ENCODE data around the gene POLR1B. TPM values are rescaled to one million over a fixed set of nuclear protein-coding genes. Genes with fewer than 3 reads are reported as not detected.
A peak's percentile ranks its signal among the peaks of the same experiment; 100 is the strongest.

Gene POLR1B
- total RNA-seq (2016; rRNA removed; fragmentation: Illumina TruSeq; extraction: Trizol) (46.0 and 70.8 TPM in 2 replicates), polyA plus RNA-seq (2011; rRNA removed) (17.5 and 18.3 TPM in 2 replicates), polyA minus RNA-seq (2011; rRNA and poly(A)+ RNA removed; ENCODE audit: low replicate concordance) (113 and 135 TPM in 2 replicates), Bru-seq, nascent RNA (percentile 89 among the genes with signal in this experiment), BruChase-seq, experiment 1, labeled RNA remaining after a 6-hour chase (percentile 91 among the genes with signal in this experiment), BruChase-seq, experiment 2, labeled RNA remaining after a 2-hour chase (percentile 93 among the genes with signal in this experiment)
- 9.3 and 11.0 TPM in 2 replicates for total RNA-seq (2016; cell fraction: cytosol; rRNA removed; fragmentation: Illumina TruSeq; extraction: Trizol; ENCODE audit: low read depth)
- total RNA-seq (2016; cell fraction: insoluble cytoplasmic fraction; rRNA removed; fragmentation: Illumina TruSeq; extraction: Trizol): 47.1 and 70.7 TPM in 2 replicates
- total RNA-seq (2016; cell fraction: membrane; rRNA removed; fragmentation: Illumina TruSeq; extraction: Trizol): 14.7 and 18.4 TPM in 2 replicates
- total RNA-seq (2016; cell fraction: nucleus; rRNA removed; fragmentation: Illumina TruSeq; extraction: Trizol): 35.3 and 39.0 TPM in 2 replicates
- polyA plus RNA-seq (2011; cell fraction: cytosol; rRNA removed): 12.4 and 17.4 TPM in 2 replicates
- 13.5 and 17.5 TPM in 2 replicates for polyA plus RNA-seq (2011; cell fraction: nucleus; rRNA removed)
- 25.1 and 28.2 TPM in 2 replicates for polyA plus RNA-seq (2012)
- polyA plus RNA-seq (2016; cell fraction: cytosol; fragmentation: Illumina TruSeq; extraction: Trizol; ENCODE audit: low read depth): 1.7 and 1.8 TPM in 2 replicates
- polyA plus RNA-seq (2016; cell fraction: insoluble cytoplasmic fraction; fragmentation: Illumina TruSeq; extraction: Trizol; ENCODE audit: low read depth): 48.7 and 51.1 TPM in 2 replicates
- polyA plus RNA-seq (2016; cell fraction: membrane; fragmentation: Illumina TruSeq; extraction: Trizol; ENCODE audit: low read depth): 4.7 and 5.1 TPM in 2 replicates
- polyA plus RNA-seq (2016; cell fraction: nucleus; fragmentation: Illumina TruSeq; extraction: Trizol; ENCODE audit: insufficient read depth, low read depth): 35.3 and 39.0 TPM in 2 replicates
- 42.2 and 61.3 TPM in 2 replicates for polyA minus RNA-seq (2011; cell fraction: cytosol; rRNA and poly(A)+ RNA removed)
- 46.6 and 64.0 TPM in 2 replicates for polyA minus RNA-seq (2011; cell fraction: nucleus; rRNA and poly(A)+ RNA removed)
- long read RNA-seq, experiment 1, full-length matches to known transcripts: 4 of 12 reads
- long read RNA-seq, experiment 1, partial matches to known transcripts: 3 of 12 reads
- long read RNA-seq, experiment 1, other reads (novel, unspliced or antisense): 5 of 12 reads
- long read RNA-seq, experiment 2, full-length matches to known transcripts: 38 of 90 reads
- long read RNA-seq, experiment 2, partial matches to known transcripts: 12 of 90 reads
- long read RNA-seq, experiment 2, other reads (novel, unspliced or antisense): 40 of 90 reads

GRCh38 chr2:112542123-112542983 lies at the start of gene POLR1B:
Gene POLR1B (plus strand): TSS chr2:112542465. CDS start chr2:112542495, 30 bp downstream.
- in situ Hi-C loops (cut with HindIII; ENCODE audit: extremely low pct_ligation_motif_present, low pct_unique_long_range_greater_than_20kb): no loop called here
- peaks cover 47% of the 10 kb centered on the region for H3K79me2 ChIP-seq (ENCODE audit: insufficient read depth, low read length)
- TF ChIP-seq PHF8 (CRISPR knock-in tag; IDR thresholded peaks at IDR 0.05): peak; percentile 94
- no peak for TF ChIP-seq ZNF24 (IDR thresholded peaks at IDR 0.05)
- peak; percentile 87 for TF ChIP-seq ZNF30 (CRISPR knock-in tag; IDR thresholded peaks at IDR 0.05)
- peak; percentile 92 for TF ChIP-seq MTF2 (CRISPR knock-in tag; IDR thresholded peaks at IDR 0.05; ENCODE audit: borderline replicate concordance)
- no peak for TF ChIP-seq BHLHE40 (IDR thresholded peaks at IDR 0.05; ENCODE audit: low read length)
- no peak for TF ChIP-seq ZFP62 (CRISPR knock-in tag; IDR thresholded peaks at IDR 0.05)
- no peak for TF ChIP-seq TAF15 (IDR thresholded peaks at IDR 0.05; ENCODE audit: low read depth, low read length, poor library complexity, severe bottlenecking)
- peak; percentile 90 for TF ChIP-seq MNT (IDR thresholded peaks at IDR 0.05)
- peak; percentile 92 for TF ChIP-seq UBTF (CRISPR knock-in tag; IDR thresholded peaks at IDR 0.05)
- TF ChIP-seq ZNF598 (CRISPR knock-in tag; IDR thresholded peaks at IDR 0.05; ENCODE audit: borderline replicate concordance): peak; percentile 99
- TF ChIP-seq PCBP2 (optimal IDR thresholded peaks at IDR 0.05; ENCODE audit: low read depth, low read length, poor library complexity, severe bottlenecking): no peak

More at GRCh38 chr2:112542123-112542983, at the start of gene POLR1B:
- Histone ChIP-seq H4K20me1 (ENCODE audit: insufficient read depth, low read length) (no peaks in the 10 kb centered on the region), H3K9ac (ENCODE audit: insufficient read depth, low read depth, low read length) (peak within 1 kb of the TSS; percentile 82), H3K27ac (ENCODE audit: extremely low read length, insufficient read depth, low read length) (peak within 1 kb of the TSS; percentile 84), H2AFZ (ENCODE audit: low read length) (peak within 1 kb of the TSS; percentile 68), H3K4me1 (ENCODE audit: insufficient read depth, low read length) (peaks cover 26% of the 10 kb centered on the region), H3K9me3 (ENCODE audit: low read length) (no peaks in the 10 kb centered on the region), H3K4me2 (ENCODE audit: low read depth, low read length) (peak within 1 kb of the TSS; percentile 89), H3K27me3 (ENCODE audit: control insufficient read depth in 1 of 2, insufficient read depth in 2 of 2, low read length in 2 of 2) (no peaks in the 10 kb centered on the region; a peak in 1 of 5 replicates), H3K4me3 (replicated peaks in 1 of 3; ENCODE audit: insufficient read depth in 1 of 3, low read depth in 2 of 3, low read length in 3 of 3) (peak within 1 kb of the TSS; percentile 73 to 96 (median 86)), H3K36me3 (replicated peaks in 1 of 2; ENCODE audit: control insufficient read depth in 1 of 2, insufficient read depth in 2 of 2, low read length in 2 of 2) (peaks cover 2 to 16% of the 10 kb centered on the region in 2 experiments; a peak in 4 of 5 replicates)
- peak; percentile 93 for ATAC-seq
- CTCF ChIA-PET (ENCODE audit: low intra/inter-chr PET ratio, low total read pairs): no interaction called here
- POLR2A ChIA-PET: interaction anchor here (1.0 to 1.6 kb wide), 4 partner anchors 41 to 487 kb away, joined by 3 to 9 read pairs (median 5); partner anchors contain the start of gene TMEM87B
- WGBS (ENCODE audit: low lambda C conversion rate): 1% methylated on average over 42 of the region's 67 CpGs
- intact Hi-C loops (cut with micrococcal nuclease; ENCODE audit: unreplicated experiment): loop anchor here (1.0 to 5.0 kb wide), 2 partner anchors 40 to 61 kb away; partner anchors contain the start of gene CHCHD5
- DNase-seq (ENCODE audit: low spot score): peak; percentile 89
- TSS peak; percentile 59 for BruUV-seq (replicated peaks)
- no peak for FAIRE-seq

Data from HepG2 (cell line).